GM19025 (cell line): ENCODE measurements around the gene PAQR5.

Source experiments
- ATAC-seq: cut with Tn5 transposase; IDR thresholded peaks from one replicate; pipeline ENCODE4 v1.9.1; 2021; ENCODE audit warnings: mild to moderate bottlenecking, low read depth, moderate library complexity; ENCODE audit not compliant: unreplicated experiment

Gene PAQR5

GRCh38 chr15:69386284-69386683 is 87.6 kb downstream of the PAQR5 start:
- no peak for ATAC-seq

DNA sequence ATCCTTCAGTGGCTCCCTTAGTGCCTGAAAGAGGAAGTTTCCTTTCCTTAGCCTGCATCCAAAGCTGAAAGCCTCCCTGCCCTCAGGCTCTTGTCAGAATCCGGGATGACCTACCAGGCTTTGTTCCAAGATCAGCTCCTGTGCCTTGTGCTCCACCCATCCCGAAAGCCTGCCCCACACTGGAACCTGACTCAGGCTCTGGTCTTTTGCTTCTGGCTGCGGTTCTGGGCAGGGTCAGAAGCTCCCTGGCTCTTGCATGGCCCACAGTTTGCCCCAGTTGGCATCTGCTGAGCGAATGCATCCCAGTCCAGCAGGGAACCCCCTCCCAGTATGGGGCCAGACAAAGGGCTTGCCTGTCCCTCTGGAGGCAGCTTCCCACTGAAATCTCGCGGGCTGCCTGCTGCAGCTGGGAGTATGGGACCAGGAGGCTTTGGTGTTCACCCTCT is 89.6 kb downstream of the PAQR5 start:
- no peak for ATAC-seq

GRCh38 chr15:69389426-69389825 is 90.7 kb downstream of the PAQR5 start:
- ATAC-seq = no peak

GRCh38 chr15:69390575-69390974 is 91.9 kb downstream of the PAQR5 start:
- no peak for ATAC-seq

- no peak for ATAC-seq
These were observed 92.5 kb downstream of the PAQR5 start for GRCh38 chr15:69391046-69391757.

- no peak for ATAC-seq
These were observed 93.6 kb downstream of the PAQR5 start for GRCh38 chr15:69392352-69392751.

GRCh38 chr15:69393831-69394491 is 95.2 kb downstream of the PAQR5 start:
- no peak for ATAC-seq

DNA sequence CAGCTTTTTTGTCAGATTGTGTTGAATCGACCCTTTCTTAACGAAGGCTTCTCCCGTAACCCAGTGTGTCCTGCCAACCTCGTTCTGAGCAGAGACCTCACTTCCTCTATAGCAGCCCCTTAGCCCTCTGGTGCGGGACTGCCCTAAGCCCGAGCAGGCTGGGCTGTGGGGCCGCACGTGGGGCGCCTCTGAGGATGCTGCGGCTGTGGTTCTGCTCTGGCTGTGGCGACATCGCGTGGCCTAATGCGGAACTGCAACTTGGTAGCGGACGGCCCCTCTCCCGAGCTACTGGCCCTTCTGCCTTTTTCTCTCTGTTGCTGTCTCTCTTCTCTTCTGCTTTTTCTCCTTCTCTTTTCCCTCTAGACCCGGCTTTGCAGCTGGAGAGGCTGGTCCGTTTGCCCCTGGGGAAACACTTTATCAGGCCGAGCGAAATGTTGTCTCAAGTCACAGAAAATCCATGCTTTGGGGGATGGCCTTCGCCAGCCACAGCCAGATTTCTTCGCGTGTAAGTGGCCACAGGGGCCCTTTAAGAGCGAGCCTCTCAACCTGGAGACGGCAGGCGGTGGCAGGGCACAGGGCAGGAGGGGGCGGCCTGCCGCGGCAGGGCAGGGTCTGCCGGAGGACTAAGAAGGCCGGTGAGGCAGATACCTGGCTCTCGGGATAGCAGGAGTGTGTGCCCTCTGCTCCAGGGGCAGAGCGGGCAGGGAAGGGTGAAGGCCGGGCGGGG is 96.0 kb downstream of the PAQR5 start:
- peak; percentile 44 for ATAC-seq

- no peak for ATAC-seq
These were observed 96.7 kb downstream of the PAQR5 start for GRCh38 chr15:69395460-69395859.

DNA sequence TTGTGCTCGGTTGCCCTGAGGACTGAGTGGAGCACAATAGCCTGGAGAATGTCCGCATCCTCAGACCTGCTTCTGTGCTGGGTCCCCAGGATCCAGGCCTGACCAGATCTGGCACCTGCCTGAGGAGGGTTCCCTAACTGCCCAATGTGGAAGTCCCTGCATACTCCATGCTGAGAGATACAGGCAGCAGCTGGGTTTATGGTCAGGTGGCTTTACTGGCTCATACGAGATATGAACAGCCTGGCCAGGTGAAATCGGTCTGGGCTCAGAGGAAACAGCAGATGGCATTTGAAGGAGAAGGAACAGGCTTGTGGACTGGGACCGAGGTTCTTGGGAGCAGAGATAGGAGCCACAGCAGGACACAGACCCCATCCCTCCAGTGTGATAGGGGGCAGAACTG is 97.3 kb downstream of the PAQR5 start:
- ATAC-seq = no peak

DNA sequence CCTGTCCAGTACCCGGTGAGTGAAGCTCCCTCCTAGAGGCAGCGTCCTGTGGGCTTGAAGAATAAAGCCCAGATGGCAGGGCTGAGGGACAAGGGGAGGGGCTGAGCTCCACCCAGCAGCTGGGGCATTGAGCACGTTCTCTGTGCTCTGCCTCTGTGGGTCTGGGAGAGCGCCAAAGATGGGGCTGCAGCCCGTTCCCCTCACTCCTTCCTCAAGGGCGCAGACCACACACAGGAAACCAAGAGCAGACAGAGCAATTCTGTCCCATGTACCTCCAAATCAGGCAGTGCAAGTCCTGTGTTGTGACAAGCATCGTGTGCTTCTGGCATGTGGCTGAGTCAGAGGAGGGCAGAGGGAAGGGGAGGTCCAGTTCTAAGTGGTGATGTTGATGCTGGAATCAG is 99.8 kb downstream of the PAQR5 start:
- no peak for ATAC-seq

GRCh38 chr15:69400850-69401249 is 102.1 kb downstream of the PAQR5 start:
- ATAC-seq = no peak

DNA sequence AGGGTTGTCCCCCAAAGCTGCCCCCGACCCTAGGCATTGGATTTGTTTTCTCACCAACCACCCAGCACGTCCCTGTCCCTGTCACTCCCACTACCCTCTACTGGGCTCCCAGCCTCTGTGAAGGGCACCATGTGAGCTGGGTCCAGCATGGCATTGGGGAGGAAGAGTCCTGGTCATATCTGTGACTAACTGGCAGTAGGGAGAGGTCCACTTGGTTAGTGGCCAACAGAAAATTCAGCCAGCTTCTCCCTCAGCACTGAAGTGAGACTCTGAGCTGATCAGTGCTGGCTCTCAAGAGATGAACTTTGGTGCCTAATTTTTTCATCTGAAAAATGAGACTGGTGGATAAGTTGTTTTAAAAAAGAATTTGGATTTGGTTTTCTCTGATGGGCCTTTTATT is 104.1 kb downstream of the PAQR5 start:
- ATAC-seq = no peak

DNA sequence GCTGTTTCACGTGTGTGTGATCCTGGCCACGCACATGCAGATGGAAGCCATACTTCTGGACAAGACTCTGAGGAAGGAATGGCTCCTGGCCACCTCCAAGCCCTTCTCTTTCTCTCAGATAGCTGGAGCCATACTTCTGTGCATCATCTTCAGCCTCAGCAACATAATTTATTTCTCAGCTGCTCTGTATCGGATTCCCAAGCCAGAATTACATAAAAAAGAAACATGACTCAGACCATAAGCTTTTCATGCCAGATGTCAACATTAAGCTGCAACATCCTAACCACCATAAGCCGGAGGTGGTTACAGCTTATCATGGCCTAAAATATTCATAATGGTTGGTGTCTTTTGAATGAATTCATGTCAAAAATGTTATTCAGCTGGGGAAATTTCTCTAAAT is 104.9 kb downstream of the PAQR5 start:
- ATAC-seq = no peak

DNA sequence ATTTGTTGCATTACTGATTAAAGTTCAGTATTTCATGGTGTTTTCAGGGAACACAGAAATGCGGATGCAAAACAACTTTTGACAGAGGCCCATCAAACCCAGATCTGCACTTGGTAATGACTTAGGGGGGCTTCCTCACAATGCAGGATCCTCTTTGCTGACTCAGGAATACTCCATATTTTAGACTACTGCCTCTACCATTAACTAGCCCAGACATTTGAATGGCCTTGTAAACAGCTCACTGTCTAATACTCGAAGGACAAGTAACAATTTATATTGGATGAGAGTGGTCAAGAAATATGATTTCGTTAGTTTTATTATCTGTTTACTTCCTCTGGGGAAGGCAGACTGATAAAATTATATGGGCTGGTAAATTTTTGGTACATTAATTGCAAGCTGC is 106.4 kb downstream of the PAQR5 start:
- no peak for ATAC-seq

- ATAC-seq = no peak
These were observed 109.1 kb downstream of the PAQR5 start for GRCh38 chr15:69407719-69408400.

GRCh38 chr15:69408841-69409240 is 110.1 kb downstream of the PAQR5 start:
- no peak for ATAC-seq

DNA sequence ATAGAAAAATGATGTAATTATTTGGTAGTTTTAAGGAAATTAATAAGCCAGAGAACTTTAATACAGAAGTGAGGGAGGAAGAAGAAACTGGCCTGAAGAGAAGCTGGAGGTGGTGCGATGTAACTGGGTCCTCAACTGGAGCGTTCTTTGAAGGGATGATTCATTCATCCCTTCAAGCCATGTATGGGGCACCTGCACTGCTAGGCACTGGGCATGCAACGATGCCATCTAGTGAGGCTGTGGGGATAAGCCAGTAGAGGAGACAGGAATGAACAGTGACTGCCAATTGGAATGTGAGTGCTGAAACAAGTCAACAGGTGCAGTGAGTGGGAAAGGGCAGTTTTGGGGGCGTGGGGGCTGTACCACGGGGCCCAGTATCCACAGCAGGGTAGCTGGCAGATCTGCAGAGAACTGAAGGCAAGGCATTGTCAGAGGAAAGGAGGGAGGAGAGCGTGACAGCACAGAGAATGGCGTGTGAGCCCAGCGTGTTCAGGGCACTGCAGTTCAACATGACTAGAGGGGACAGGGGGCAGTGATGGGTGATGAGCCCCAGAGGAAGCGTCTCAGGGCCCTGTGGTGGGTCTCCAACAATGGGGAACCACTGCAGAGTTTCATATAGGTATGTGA is 111.6 kb downstream of the PAQR5 start:
- no peak for ATAC-seq

DNA sequence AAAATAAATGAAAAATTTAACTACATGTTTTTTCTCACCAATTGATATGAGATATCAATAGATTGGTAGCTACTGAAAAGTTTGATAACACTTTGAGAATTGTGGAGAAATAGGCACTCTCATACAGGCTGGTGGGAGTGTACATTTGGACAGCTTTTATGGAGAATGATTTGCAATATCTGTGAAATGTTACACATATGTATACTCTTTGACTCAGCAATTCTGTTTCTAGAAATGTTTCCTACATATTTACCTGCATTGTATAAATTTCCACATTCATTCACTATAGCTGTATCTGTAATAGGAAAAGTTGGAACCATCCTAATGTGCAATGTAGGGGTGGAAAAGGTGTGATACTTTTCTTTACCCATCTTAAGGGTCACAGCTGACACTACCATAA is 113.6 kb downstream of the PAQR5 start:
- ATAC-seq = no peak

DNA sequence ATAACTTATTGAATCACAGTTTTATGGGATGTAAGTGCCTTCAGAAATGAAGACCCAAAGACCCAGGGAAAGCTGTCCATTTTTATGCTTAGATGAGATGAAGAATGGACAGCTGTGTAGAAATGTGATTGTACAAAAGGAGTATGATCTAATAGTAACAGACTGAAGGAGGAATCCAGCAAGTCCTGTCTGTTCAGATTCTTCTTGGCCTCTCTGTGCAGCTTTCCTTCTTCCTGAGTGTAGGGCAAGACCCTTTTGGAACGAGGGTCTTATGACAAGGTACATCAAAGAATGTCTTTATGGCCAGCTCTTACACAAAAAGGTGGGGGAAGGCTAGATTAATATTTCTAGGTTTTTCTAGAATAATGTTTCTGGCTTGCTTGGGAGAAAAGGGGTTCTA is 114.0 kb downstream of the PAQR5 start:
- no peak for ATAC-seq
